HepG2 (cell line): ENCODE results near the gene TOMM20. TPM values are rescaled to one million over a fixed set of nuclear protein-coding genes. Genes with fewer than 3 reads are reported as not detected.

Experiments
- DNMT1 ChIP-seq: sonication (generic); formaldehyde crosslinking; IDR thresholded peaks from 2 replicates; pipeline ENCODE4 v1.5.1; 2020; ENCODE audit warnings: mild to moderate bottlenecking, missing genetic modification reagents
- NR3C1 ChIP-seq: sonication (generic); formaldehyde crosslinking; IDR thresholded peaks from 2 replicates; pipeline ENCODE4 v1.4.0; 2020; ENCODE audit warnings: missing genetic modification reagents
- PITX1 ChIP-seq: sonication (generic); formaldehyde crosslinking; IDR thresholded peaks from 2 replicates; pipeline ENCODE4 v1.5.1; 2020; ENCODE audit warnings: mild to moderate bottlenecking, missing genetic modification reagents
- RBM39 ChIP-seq: fragments of 200-400 bp; formaldehyde crosslinking; IDR thresholded peaks from one replicate; pipeline ENCODE4 v1.6.1; 2018; ENCODE audit warnings: antibody characterized with exemption, mild to moderate bottlenecking, low read depth, low read length; ENCODE audit not compliant: poor library complexity, severe bottlenecking
- REST ChIP-seq, 2 experiments: IDR thresholded peaks; 2 replicates each; pipeline ENCODE4 v1.6.1; 2011 to 2012; ENCODE audit warnings: low read length in 2 of 2, borderline replicate concordance in 1 of 2, low read depth in 1 of 2, mild to moderate bottlenecking in 1 of 2, moderate library complexity in 1 of 2
- SAFB2 ChIP-seq: sonication (generic); formaldehyde crosslinking; IDR thresholded peaks from 2 replicates; pipeline ENCODE4 v1.5.1; 2020; ENCODE audit warnings: missing genetic modification reagents, low read depth, mild to moderate bottlenecking, borderline replicate concordance
- STAG1 ChIP-seq: sonication (generic); formaldehyde crosslinking; IDR thresholded peaks from 2 replicates; pipeline ENCODE4 v1.4.0; 2020; ENCODE audit warnings: missing genetic modification reagents
- ZBTB7B ChIP-seq: sonication (generic); formaldehyde crosslinking; IDR thresholded peaks from 2 replicates; pipeline ENCODE4 v1.4.0; 2020; ENCODE audit warnings: missing genetic modification reagents
- ZNF333 ChIP-seq: sonication (generic); formaldehyde crosslinking; IDR thresholded peaks from 2 replicates; pipeline ENCODE4 v1.4.0; 2020; ENCODE audit warnings: mild to moderate bottlenecking, missing genetic modification reagents, borderline replicate concordance
- ZNF501 ChIP-seq: sonication (generic); formaldehyde crosslinking; IDR thresholded peaks from 2 replicates; pipeline ENCODE4 v1.5.1; 2020; ENCODE audit warnings: mild to moderate bottlenecking, moderate library complexity, missing genetic modification reagents
- ZNF747 ChIP-seq: sonication (generic); formaldehyde crosslinking; IDR thresholded peaks from 2 replicates; pipeline ENCODE4 v1.8.1; 2023; ENCODE audit warnings: missing genetic modification reagents, mild to moderate bottlenecking, borderline replicate concordance
- polyA plus RNA-seq, 8 experiments: library from polyadenylated mRNA; depleted of rRNA in 3 of 8; stranded (reverse) in 7 of 8; unstranded in 1 of 8; fragments of >200 nt; fragmentation: Illumina TruSeq in 4 of 8; extraction: Trizol in 4 of 8; gene quantifications; 2 replicates each; pipeline versions ENCODE4 v1.2.1 to v1.2.3, GENCODE V29; 2011 to 2016; ENCODE audit warnings: low read depth in 4 of 8, missing spikeins in 1 of 8, mixed read lengths in 1 of 8; ENCODE audit not compliant: insufficient read depth in 1 of 8
- total RNA-seq, 5 experiments: library from RNA; depleted of rRNA; stranded (reverse); fragments of >200 nt; fragmentation: Illumina TruSeq; extraction: Trizol; gene quantifications; 2 replicates each; pipeline ENCODE4 v1.2.3, GENCODE V29; 2016; ENCODE audit warnings: low read depth in 1 of 5
- TF ChIP-seq, protein P1 (sequence below): sonication (generic); formaldehyde crosslinking; IDR thresholded peaks from 2 replicates; pipeline ENCODE4 v1.4.0; 2020; ENCODE audit warnings: missing genetic modification reagents, borderline replicate concordance
- TF ChIP-seq, protein P2 (sequence below): sonication (generic); formaldehyde crosslinking; IDR thresholded peaks from 2 replicates; pipeline ENCODE4 v1.4.0; 2020; ENCODE audit warnings: mild to moderate bottlenecking, low read depth, missing genetic modification reagents
- TF ChIP-seq, protein P3 (sequence below): sonication (generic); formaldehyde crosslinking; conservative IDR thresholded peaks from 2 replicates; pipeline ENCODE4 v1.8.0; 2022; ENCODE audit warnings: mild to moderate bottlenecking, moderate library complexity, missing genetic modification reagents

TOMM20 gene
- total and polyA plus RNA-seq, 2 of the 13 experiments (the other 11 are each of a cell fraction or from before 2014, with no cell fraction given) = 153 to 376 TPM

- TF ChIP-seq ZBTB7B (CRISPR knock-in tag) = peak; percentile 75; the same call in 1 of the 2 replicates
- peak; percentile 77; the same call in 1 of the 2 replicates for TF ChIP-seq PITX1 (CRISPR knock-in tag)
- TF ChIP-seq DNMT1 = peak; percentile 81; the same call in 1 of the 2 replicates
- TF ChIP-seq ZNF333 = peak; percentile 76; the same call in 1 of the 2 replicates
- TF ChIP-seq, protein P1, sequence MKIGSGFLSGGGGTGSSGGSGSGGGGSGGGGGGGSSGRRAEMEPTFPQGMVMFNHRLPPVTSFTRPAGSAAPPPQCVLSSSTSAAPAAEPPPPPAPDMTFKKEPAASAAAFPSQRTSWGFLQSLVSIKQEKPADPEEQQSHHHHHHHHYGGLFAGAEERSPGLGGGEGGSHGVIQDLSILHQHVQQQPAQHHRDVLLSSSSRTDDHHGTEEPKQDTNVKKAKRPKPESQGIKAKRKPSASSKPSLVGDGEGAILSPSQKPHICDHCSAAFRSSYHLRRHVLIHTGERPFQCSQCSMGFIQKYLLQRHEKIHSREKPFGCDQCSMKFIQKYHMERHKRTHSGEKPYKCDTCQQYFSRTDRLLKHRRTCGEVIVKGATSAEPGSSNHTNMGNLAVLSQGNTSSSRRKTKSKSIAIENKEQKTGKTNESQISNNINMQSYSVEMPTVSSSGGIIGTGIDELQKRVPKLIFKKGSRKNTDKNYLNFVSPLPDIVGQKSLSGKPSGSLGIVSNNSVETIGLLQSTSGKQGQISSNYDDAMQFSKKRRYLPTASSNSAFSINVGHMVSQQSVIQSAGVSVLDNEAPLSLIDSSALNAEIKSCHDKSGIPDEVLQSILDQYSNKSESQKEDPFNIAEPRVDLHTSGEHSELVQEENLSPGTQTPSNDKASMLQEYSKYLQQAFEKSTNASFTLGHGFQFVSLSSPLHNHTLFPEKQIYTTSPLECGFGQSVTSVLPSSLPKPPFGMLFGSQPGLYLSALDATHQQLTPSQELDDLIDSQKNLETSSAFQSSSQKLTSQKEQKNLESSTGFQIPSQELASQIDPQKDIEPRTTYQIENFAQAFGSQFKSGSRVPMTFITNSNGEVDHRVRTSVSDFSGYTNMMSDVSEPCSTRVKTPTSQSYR = peak; percentile 71; the same call in 1 of the 2 replicates
- peak; percentile 66; the same call in 1 of the 2 replicates for TF ChIP-seq ZNF747 (CRISPR knock-in tag)
- peak; percentile 12 for TF ChIP-seq STAG1
- TF ChIP-seq, protein P2, sequence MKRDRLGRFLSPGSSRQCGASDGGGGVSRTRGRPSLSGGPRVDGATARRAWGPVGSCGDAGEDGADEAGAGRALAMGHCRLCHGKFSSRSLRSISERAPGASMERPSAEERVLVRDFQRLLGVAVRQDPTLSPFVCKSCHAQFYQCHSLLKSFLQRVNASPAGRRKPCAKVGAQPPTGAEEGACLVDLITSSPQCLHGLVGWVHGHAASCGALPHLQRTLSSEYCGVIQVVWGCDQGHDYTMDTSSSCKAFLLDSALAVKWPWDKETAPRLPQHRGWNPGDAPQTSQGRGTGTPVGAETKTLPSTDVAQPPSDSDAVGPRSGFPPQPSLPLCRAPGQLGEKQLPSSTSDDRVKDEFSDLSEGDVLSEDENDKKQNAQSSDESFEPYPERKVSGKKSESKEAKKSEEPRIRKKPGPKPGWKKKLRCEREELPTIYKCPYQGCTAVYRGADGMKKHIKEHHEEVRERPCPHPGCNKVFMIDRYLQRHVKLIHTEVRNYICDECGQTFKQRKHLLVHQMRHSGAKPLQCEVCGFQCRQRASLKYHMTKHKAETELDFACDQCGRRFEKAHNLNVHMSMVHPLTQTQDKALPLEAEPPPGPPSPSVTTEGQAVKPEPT (CRISPR knock-in tag) = peak; percentile 63; the same call in 1 of the 2 replicates
- peak in 1 of 2 experiments; percentile 54; a peak in 1 of 4 replicates for TF ChIP-seq REST (IDR thresholded peaks at IDR 0.05; ENCODE audit: borderline replicate concordance in 1 of 2, low read depth in 1 of 2, low read length in 2 of 2)
- peak; percentile 63; the same call in 1 of the 2 replicates for TF ChIP-seq ZNF501 (CRISPR knock-in tag)
- TF ChIP-seq SAFB2 (CRISPR knock-in tag) = 0 out of 2 replicates have a peak, but pooled peaks have one; percentile 31
- TF ChIP-seq, protein P3, sequence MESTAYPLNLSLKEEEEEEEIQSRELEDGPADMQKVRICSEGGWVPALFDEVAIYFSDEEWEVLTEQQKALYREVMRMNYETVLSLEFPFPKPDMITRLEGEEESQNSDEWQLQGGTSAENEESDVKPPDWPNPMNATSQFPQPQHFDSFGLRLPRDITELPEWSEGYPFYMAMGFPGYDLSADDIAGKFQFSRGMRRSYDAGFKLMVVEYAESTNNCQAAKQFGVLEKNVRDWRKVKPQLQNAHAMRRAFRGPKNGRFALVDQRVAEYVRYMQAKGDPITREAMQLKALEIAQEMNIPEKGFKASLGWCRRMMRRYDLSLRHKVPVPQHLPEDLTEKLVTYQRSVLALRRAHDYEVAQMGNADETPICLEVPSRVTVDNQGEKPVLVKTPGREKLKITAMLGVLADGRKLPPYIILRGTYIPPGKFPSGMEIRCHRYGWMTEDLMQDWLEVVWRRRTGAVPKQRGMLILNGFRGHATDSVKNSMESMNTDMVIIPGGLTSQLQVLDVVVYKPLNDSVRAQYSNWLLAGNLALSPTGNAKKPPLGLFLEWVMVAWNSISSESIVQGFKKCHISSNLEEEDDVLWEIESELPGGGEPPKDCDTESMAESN (CRISPR knock-in tag) = peak; percentile 97
- no peak for TF ChIP-seq RBM39
- TF ChIP-seq NR3C1 = no peak
Observed at GRCh38 chr1:235073331-235073967, 55.2 kb downstream of the TOMM20 start (continued).
